ENCODE measurements around the gene SKAP1.

Gene SKAP1

DNA sequence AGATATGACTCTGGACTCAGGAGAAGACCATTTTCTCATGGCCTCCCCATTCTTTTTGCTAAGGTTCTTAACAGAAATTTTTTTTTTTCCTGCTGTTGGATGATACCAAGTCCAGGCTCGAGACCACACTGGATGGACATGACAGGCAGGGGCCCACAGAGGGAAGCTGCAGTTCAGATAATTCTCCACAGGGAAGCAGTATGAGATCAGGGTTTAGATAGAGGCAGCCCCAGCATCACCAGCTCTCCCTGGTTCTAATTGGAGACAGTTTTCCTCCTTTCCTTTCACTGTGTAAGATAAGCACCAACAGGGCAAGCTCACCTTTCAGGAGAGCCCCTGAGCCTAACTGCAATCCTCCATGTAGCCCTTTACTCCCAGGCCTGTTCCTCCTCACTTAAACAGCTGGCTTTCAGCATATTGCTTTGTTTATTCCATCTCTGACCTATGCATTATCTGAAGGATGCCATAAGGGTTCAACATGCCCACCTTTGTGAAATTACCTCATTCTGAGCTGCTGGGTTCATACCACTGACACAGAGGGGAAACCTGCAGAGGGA, 214.4 kb downstream of the SKAP1 start:
- Histone ChIP-seq H3K9me3 (replicated peaks; ENCODE audit: insufficient read depth, low read length) (no peaks in the 10 kb centered on the region), H3K79me2 (ENCODE audit: low read length) (no peaks in the 10 kb centered on the region), H3K27me3 (replicated peaks; ENCODE audit: insufficient read depth, low read length) (no peaks in the 10 kb centered on the region), H4K20me1 (ENCODE audit: insufficient read depth, low read length) (no peaks in the 10 kb centered on the region), H3K4me2 (ENCODE audit: low read depth, low read length) (no peak overlapping the region), H3K9me2 (replicated peaks; ENCODE audit: insufficient read depth, low read length) (no peaks in the 10 kb centered on the region), H3K36me3 (replicated peaks; ENCODE audit: insufficient read depth, low read length) (no peaks in the 10 kb centered on the region), H3K27ac (ENCODE audit: low read length) (no peak overlapping the region), H2AFZ (ENCODE audit: low read length) (no peak overlapping the region), H3K4me3 (ENCODE audit: low read length) (no peak overlapping the region), H3K9ac (ENCODE audit: low read length) (no peak overlapping the region), H3F3A (ENCODE audit: insufficient read depth, low read length) (no peaks in the 10 kb centered on the region), H3K4me1 (ENCODE audit: low read length) (no peaks in the 10 kb centered on the region)
- TF ChIP-seq EZH2phosphoT487 (IDR thresholded peaks at IDR 0.05; ENCODE audit: low read length) (no peak), EZH2 (optimal IDR thresholded peaks at IDR 0.05; ENCODE audit: low read depth, low read length) (no peak)
- TF ChIP-seq, protein P1, sequence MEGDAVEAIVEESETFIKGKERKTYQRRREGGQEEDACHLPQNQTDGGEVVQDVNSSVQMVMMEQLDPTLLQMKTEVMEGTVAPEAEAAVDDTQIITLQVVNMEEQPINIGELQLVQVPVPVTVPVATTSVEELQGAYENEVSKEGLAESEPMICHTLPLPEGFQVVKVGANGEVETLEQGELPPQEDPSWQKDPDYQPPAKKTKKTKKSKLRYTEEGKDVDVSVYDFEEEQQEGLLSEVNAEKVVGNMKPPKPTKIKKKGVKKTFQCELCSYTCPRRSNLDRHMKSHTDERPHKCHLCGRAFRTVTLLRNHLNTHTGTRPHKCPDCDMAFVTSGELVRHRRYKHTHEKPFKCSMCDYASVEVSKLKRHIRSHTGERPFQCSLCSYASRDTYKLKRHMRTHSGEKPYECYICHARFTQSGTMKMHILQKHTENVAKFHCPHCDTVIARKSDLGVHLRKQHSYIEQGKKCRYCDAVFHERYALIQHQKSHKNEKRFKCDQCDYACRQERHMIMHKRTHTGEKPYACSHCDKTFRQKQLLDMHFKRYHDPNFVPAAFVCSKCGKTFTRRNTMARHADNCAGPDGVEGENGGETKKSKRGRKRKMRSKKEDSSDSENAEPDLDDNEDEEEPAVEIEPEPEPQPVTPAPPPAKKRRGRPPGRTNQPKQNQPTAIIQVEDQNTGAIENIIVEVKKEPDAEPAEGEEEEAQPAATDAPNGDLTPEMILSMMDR (IDR thresholded peaks at IDR 0.05; ENCODE audit: low read length): peak; percentile 36
- peak; percentile 16 for DNase-seq

DNA sequence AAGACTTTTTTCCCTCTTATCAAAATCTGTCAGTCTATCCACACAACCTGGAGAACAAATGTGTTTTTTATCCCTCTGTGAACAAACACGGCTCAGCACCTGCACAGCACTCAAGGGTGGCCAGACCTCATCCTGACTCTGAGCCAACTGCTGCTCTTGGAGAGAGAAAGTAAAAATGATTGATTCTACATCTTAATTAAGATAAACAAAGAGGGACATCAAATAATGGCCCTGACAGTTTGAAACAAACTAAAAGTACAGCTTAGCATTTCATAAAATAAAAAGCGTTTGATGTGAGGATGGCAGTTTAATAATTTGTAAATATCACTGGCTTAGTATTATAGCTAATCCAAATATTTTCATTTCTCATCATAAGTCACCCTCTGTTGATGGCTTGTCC, 216.2 kb downstream of the SKAP1 start:
- Histone ChIP-seq H3F3A (ENCODE audit: insufficient read depth, low read length) (no peaks in the 10 kb centered on the region), H3K4me2 (ENCODE audit: low read depth, low read length) (no peak overlapping the region), H3K79me2 (ENCODE audit: low read length) (no peaks in the 10 kb centered on the region), H3K9me3 (replicated peaks; ENCODE audit: insufficient read depth, low read length) (no peaks in the 10 kb centered on the region), H3K27ac (ENCODE audit: low read length) (no peak overlapping the region), H3K4me1 (ENCODE audit: low read length) (no peaks in the 10 kb centered on the region), H4K20me1 (ENCODE audit: insufficient read depth, low read length) (no peaks in the 10 kb centered on the region), H3K4me3 (ENCODE audit: low read length) (no peak overlapping the region), H3K9me2 (replicated peaks; ENCODE audit: insufficient read depth, low read length) (no peaks in the 10 kb centered on the region), H3K9ac (ENCODE audit: low read length) (no peak overlapping the region), H3K27me3 (replicated peaks; ENCODE audit: insufficient read depth, low read length) (no peaks in the 10 kb centered on the region), H3K36me3 (replicated peaks; ENCODE audit: insufficient read depth, low read length) (no peaks in the 10 kb centered on the region), H2AFZ (ENCODE audit: low read length) (no peak overlapping the region)
- TF ChIP-seq EZH2 (optimal IDR thresholded peaks at IDR 0.05; ENCODE audit: low read depth, low read length): no peak
- no peak for TF ChIP-seq EZH2phosphoT487 (IDR thresholded peaks at IDR 0.05; ENCODE audit: low read length)
- TF ChIP-seq, protein P1 (IDR thresholded peaks at IDR 0.05; ENCODE audit: low read length): no peak
- no peak for DNase-seq

DNA sequence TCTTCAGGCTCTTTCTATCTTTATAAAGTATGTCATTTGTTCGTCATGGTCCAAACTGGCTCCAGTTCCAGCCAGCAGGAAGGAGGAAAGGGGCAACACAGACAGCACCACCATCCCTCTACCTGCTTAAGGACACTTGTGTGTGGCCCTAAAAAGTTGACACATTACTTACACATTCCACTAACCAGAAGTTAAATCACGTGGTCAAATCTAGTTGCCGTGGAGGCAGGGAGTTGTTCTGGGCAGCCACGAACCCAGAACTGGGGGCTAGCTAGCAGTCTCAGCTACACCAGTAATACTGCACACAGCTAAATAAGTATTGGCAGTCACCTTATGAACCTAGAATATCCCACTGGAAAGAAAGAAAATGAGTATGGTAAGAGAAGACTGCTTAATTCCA, 218.2 kb downstream of the SKAP1 start:
- H3K4me3 ChIP-seq (ENCODE audit: low read length): no peak overlapping the region
- no peaks in the 10 kb centered on the region for H3K27me3 ChIP-seq (replicated peaks; ENCODE audit: insufficient read depth, low read length)
- H3K9me2 ChIP-seq (replicated peaks; ENCODE audit: insufficient read depth, low read length): no peaks in the 10 kb centered on the region
- H3K9ac ChIP-seq (ENCODE audit: low read length): no peak overlapping the region
- H3K79me2 ChIP-seq (ENCODE audit: low read length): no peaks in the 10 kb centered on the region
- TF ChIP-seq EZH2phosphoT487 (IDR thresholded peaks at IDR 0.05; ENCODE audit: low read length) (no peak), EZH2 (optimal IDR thresholded peaks at IDR 0.05; ENCODE audit: low read depth, low read length) (no peak)
- TF ChIP-seq, protein P1 (IDR thresholded peaks at IDR 0.05; ENCODE audit: low read length): no peak
- H3K4me1 ChIP-seq (ENCODE audit: low read length): no peaks in the 10 kb centered on the region
- H2AFZ ChIP-seq (ENCODE audit: low read length): no peak overlapping the region
- H4K20me1 ChIP-seq (ENCODE audit: insufficient read depth, low read length): no peaks in the 10 kb centered on the region
- H3K36me3 ChIP-seq (replicated peaks; ENCODE audit: insufficient read depth, low read length): no peaks in the 10 kb centered on the region
- no peak overlapping the region for H3K27ac ChIP-seq (ENCODE audit: low read length)
- no peaks in the 10 kb centered on the region for H3K9me3 ChIP-seq (replicated peaks; ENCODE audit: insufficient read depth, low read length)
- no peak for DNase-seq
- no peak overlapping the region for H3K4me2 ChIP-seq (ENCODE audit: low read depth, low read length)
- H3F3A ChIP-seq (ENCODE audit: insufficient read depth, low read length): no peaks in the 10 kb centered on the region
